GM23338 (cell line): ENCODE data around the gene PPP6R2.

Source experiments
- CREB1 ChIP-seq: fragments of 250-450 bp; sonication (Bioruptor Pico); IDR thresholded peaks from 2 replicates; pipeline ENCODE4 v1.5.0; 2020; ENCODE audit warnings: low read depth, mild to moderate bottlenecking, moderate library complexity
- CTCF ChIP-seq, 2 experiments: fragments of 200-600 bp in 1 of 2; sonication (generic) in 1 of 2; conservative IDR thresholded peaks; 2 replicates each; pipeline versions ENCODE4 v1.5.1 to v1.6.1; 2016 to 2017; ENCODE audit warnings: antibody characterized with exemption in 2 of 2, low read depth in 2 of 2, mild to moderate bottlenecking in 2 of 2, moderate library complexity in 1 of 2
- ETS1 ChIP-seq: IDR thresholded peaks from 2 replicates; pipeline ENCODE4 v1.6.1; 2016; ENCODE audit warnings: antibody characterized with exemption
- EZH2 ChIP-seq: fragments of 200-600 bp; sonication (generic); IDR thresholded peaks from one replicate; pipeline ENCODE4 v1.8.0; 2017; ENCODE audit warnings: antibody characterized with exemption, mild to moderate bottlenecking, low read depth; ENCODE audit not compliant: unreplicated experiment
- EZH2phosphoT487 ChIP-seq: fragments of 200-600 bp; sonication (generic); IDR thresholded peaks from one replicate; pipeline ENCODE4 v1.8.1; 2018; ENCODE audit warnings: antibody characterized with exemption; ENCODE audit not compliant: unreplicated experiment
- JUNB ChIP-seq: IDR thresholded peaks from one replicate; pipeline ENCODE4 v1.6.1; 2016; ENCODE audit warnings: antibody characterized with exemption; ENCODE audit not compliant: unreplicated experiment
- POLR2AphosphoS5 ChIP-seq: IDR thresholded peaks from 2 replicates; pipeline ENCODE4 v1.6.1; 2016; ENCODE audit warnings: antibody characterized with exemption, low read depth
- REST ChIP-seq: IDR thresholded peaks from one replicate; pipeline ENCODE4 v1.6.1; 2018; ENCODE audit warnings: antibody characterized with exemption; ENCODE audit not compliant: unreplicated experiment
- STAT1 ChIP-seq: IDR thresholded peaks from one replicate; pipeline ENCODE4 v1.6.1; 2016; ENCODE audit warnings: antibody characterized with exemption; ENCODE audit not compliant: unreplicated experiment
- ZNF114 ChIP-seq: fragments of 250-450 bp; sonication (Bioruptor Pico); IDR thresholded peaks from 2 replicates; pipeline ENCODE4 v1.5.0; 2020; ENCODE audit warnings: mild to moderate bottlenecking, moderate library complexity
- ZNF331 ChIP-seq: fragments of 250-450 bp; sonication (Bioruptor Pico); IDR thresholded peaks from 2 replicates; pipeline ENCODE4 v1.5.0; 2020; ENCODE audit warnings: low read depth, mild to moderate bottlenecking, moderate library complexity

- TF ChIP-seq CTCF (conservative IDR thresholded peaks at IDR 0.05; ENCODE audit: low read depth in 2 of 2) (no peak), EZH2 (no peak), EZH2phosphoT487 (no peak), POLR2AphosphoS5 (no peak), ZNF331 (CRISPR knock-in tag) (no peak), ETS1 (no peak), REST (no peak), CREB1 (CRISPR knock-in tag) (no peak), JUNB (no peak), STAT1 (no peak), ZNF114 (CRISPR knock-in tag) (no peak)
Observed at GRCh38 chr22:50337262-50338041, 5.7 kb upstream of the PPP6R2 start.
